GM23338 (cell line): ENCODE data around the gene C6orf47. TPM values are rescaled to one million over a fixed set of nuclear protein-coding genes. Genes with fewer than 3 reads are reported as not detected.

Experiments used
- ATAC-seq: fragments of 200-7000 bp; cut with Tn5 transposase; 3 replicates; pipeline ENCODE4 v1.9.1; 2020
- DNase-seq: peaks from one replicate; pipeline ENCODE4 v3.0.0-alpha.2; 2015; ENCODE audit warnings: low spot score
- H2AFZ ChIP-seq: fragments of 200-600 bp; sonication (generic); 2 replicates; pipeline ENCODE4 v1.8.0; 2016; ENCODE audit warnings: antibody characterized with exemption, mild to moderate bottlenecking, moderate library complexity
- H3F3A ChIP-seq: fragments of 200-600 bp; sonication (generic); replicated peaks from 2 replicates; pipeline ENCODE4 v1.8.0; 2017; ENCODE audit warnings: antibody characterized with exemption, mixed run types, low read depth
- H3K27ac ChIP-seq: fragments of 200-600 bp; sonication (generic); 2 replicates; pipeline ENCODE4 v1.6.1; 2016; ENCODE audit warnings: low read depth
- H3K27me3 ChIP-seq: fragments of 200-600 bp; sonication (generic); 2 replicates; pipeline ENCODE4 v1.8.0; 2016; ENCODE audit warnings: mild to moderate bottlenecking, mixed run types, moderate library complexity; ENCODE audit not compliant: insufficient read depth
- H3K36me3 ChIP-seq: fragments of 200-600 bp; sonication (generic); 2 replicates; pipeline ENCODE4 v1.8.0; 2016; ENCODE audit warnings: mild to moderate bottlenecking; ENCODE audit not compliant: insufficient read depth
- H3K4me1 ChIP-seq: fragments of 200-600 bp; sonication (generic); 2 replicates; pipeline ENCODE4 v1.8.0; 2016; ENCODE audit warnings: mild to moderate bottlenecking, moderate library complexity; ENCODE audit not compliant: insufficient read depth
- H3K4me2 ChIP-seq: fragments of 200-600 bp; sonication (generic); 2 replicates; pipeline ENCODE4 v1.7.1; 2017; ENCODE audit warnings: mixed run types
- H3K4me3 ChIP-seq: fragments of 200-600 bp; sonication (generic); 2 replicates; pipeline ENCODE4 v1.6.1; 2016; ENCODE audit warnings: mixed run types
- H3K79me2 ChIP-seq: fragments of 200-600 bp; sonication (generic); replicated peaks from 2 replicates; pipeline ENCODE4 v1.8.0; 2017; ENCODE audit warnings: mild to moderate bottlenecking; ENCODE audit not compliant: insufficient read depth
- H3K9me2 ChIP-seq: fragments of 200-600 bp; sonication (generic); 2 replicates; pipeline ENCODE4 v1.8.0; 2017; ENCODE audit not compliant: insufficient read depth
- H4K20me1 ChIP-seq: fragments of 200-600 bp; sonication (generic); replicated peaks from 2 replicates; pipeline ENCODE4 v1.8.0; 2017; ENCODE audit warnings: mild to moderate bottlenecking; ENCODE audit not compliant: insufficient read depth
- H3K27ac Mint-ChIP-seq: 2 replicates; pipeline ENCODE4 v1.8.0; 2020; ENCODE audit warnings: inconsistent platforms, mild to moderate bottlenecking, moderate library complexity, mixed read lengths
- H3K27me3 Mint-ChIP-seq: 3 replicates; pipeline ENCODE4 v1.8.0; 2022; ENCODE audit warnings: low read depth, mild to moderate bottlenecking, moderate library complexity, mixed read lengths, inconsistent platforms; ENCODE audit not compliant: insufficient read depth, poor library complexity
- H3K36me3 Mint-ChIP-seq: 3 replicates; pipeline ENCODE4 v1.8.0; 2021; ENCODE audit warnings: low read depth, mild to moderate bottlenecking, inconsistent platforms, moderate library complexity, mixed read lengths
- H3K4me1 Mint-ChIP-seq: 3 replicates; pipeline ENCODE4 v1.8.0; 2020; ENCODE audit warnings: mild to moderate bottlenecking, inconsistent platforms, mixed read lengths
- H3K4me3 Mint-ChIP-seq: 3 replicates; pipeline ENCODE4 v1.8.0; 2021; ENCODE audit warnings: moderate library complexity, mild to moderate bottlenecking, inconsistent platforms, mixed read lengths
- H3K9me3 Mint-ChIP-seq: 3 replicates; pipeline ENCODE4 v1.8.0; 2020; ENCODE audit warnings: moderate library complexity, mild to moderate bottlenecking, inconsistent platforms, mixed read lengths
- CREB1 ChIP-seq: fragments of 250-450 bp; sonication (Bioruptor Pico); IDR thresholded peaks from 2 replicates; pipeline ENCODE4 v1.5.0; 2020; ENCODE audit warnings: low read depth, mild to moderate bottlenecking, moderate library complexity
- EZH2phosphoT487 ChIP-seq: fragments of 200-600 bp; sonication (generic); IDR thresholded peaks from one replicate; pipeline ENCODE4 v1.8.1; 2018; ENCODE audit warnings: antibody characterized with exemption; ENCODE audit not compliant: unreplicated experiment
- NANOG ChIP-seq: IDR thresholded peaks from 2 replicates; pipeline ENCODE4 v1.6.1; 2016; ENCODE audit warnings: antibody characterized with exemption, borderline replicate concordance
- POLR2AphosphoS5 ChIP-seq: IDR thresholded peaks from 2 replicates; pipeline ENCODE4 v1.6.1; 2016; ENCODE audit warnings: antibody characterized with exemption, low read depth
- STAT1 ChIP-seq: IDR thresholded peaks from one replicate; pipeline ENCODE4 v1.6.1; 2016; ENCODE audit warnings: antibody characterized with exemption; ENCODE audit not compliant: unreplicated experiment
- ZNF331 ChIP-seq: fragments of 250-450 bp; sonication (Bioruptor Pico); IDR thresholded peaks from 2 replicates; pipeline ENCODE4 v1.5.0; 2020; ENCODE audit warnings: low read depth, mild to moderate bottlenecking, moderate library complexity
- polyA plus RNA-seq: library from polyadenylated mRNA; unstranded; fragments of >200 nt; fragmentation: Nextera tagmentation; extraction: Ambion mirVana; gene quantifications from 2 replicates; pipeline ENCODE4 v1.2.1, GENCODE V29; 2016
- total RNA-seq: library from RNA; depleted of rRNA; stranded (reverse); fragments of >200 nt; shearing (Covaris generic); gene quantifications from 2 replicates; pipeline ENCODE4 v1.2.3, GENCODE V29; 2014
- TF ChIP-seq, protein P1 (sequence below): IDR thresholded peaks from 2 replicates; pipeline ENCODE4 v1.6.1; 2016; ENCODE audit warnings: antibody characterized with exemption
- TF ChIP-seq, protein P2 (sequence below): fragments of 250-450 bp; sonication (Bioruptor Pico); IDR thresholded peaks from 2 replicates; pipeline ENCODE4 v1.5.0; 2020; ENCODE audit warnings: mild to moderate bottlenecking, moderate library complexity

Gene C6orf47
- total and polyA plus RNA-seq, 2 experiments from 2014 or later: 9.4 to 12.8 TPM

DNA sequence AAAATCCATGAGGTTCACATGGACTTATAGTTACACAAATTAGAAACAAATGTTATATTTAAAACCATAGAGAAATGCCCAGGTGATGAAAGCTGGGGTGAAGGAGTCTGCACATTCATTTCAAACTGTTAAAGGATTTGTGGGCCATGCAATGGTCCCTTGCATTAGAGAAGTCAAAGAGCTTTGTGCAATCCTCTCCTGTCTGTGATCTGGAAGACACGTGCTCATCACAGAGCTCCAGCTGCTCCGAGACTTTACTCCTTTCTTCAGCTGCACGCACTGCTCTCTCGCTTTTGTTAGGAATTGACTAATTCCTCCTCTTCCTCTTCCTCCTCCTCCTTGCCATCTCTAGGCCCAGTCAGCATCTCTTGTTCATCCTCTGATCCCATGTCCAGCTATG is 49.6 kb downstream of the C6orf47 start:
- TF ChIP-seq, protein P1, sequence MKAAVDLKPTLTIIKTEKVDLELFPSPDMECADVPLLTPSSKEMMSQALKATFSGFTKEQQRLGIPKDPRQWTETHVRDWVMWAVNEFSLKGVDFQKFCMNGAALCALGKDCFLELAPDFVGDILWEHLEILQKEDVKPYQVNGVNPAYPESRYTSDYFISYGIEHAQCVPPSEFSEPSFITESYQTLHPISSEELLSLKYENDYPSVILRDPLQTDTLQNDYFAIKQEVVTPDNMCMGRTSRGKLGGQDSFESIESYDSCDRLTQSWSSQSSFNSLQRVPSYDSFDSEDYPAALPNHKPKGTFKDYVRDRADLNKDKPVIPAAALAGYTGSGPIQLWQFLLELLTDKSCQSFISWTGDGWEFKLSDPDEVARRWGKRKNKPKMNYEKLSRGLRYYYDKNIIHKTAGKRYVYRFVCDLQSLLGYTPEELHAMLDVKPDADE: no peak
- TF ChIP-seq ZNF331 (CRISPR knock-in tag) (no peak), NANOG (no peak), POLR2AphosphoS5 (no peak), EZH2phosphoT487 (no peak), CREB1 (CRISPR knock-in tag) (no peak), STAT1 (no peak)
- TF ChIP-seq, protein P2, sequence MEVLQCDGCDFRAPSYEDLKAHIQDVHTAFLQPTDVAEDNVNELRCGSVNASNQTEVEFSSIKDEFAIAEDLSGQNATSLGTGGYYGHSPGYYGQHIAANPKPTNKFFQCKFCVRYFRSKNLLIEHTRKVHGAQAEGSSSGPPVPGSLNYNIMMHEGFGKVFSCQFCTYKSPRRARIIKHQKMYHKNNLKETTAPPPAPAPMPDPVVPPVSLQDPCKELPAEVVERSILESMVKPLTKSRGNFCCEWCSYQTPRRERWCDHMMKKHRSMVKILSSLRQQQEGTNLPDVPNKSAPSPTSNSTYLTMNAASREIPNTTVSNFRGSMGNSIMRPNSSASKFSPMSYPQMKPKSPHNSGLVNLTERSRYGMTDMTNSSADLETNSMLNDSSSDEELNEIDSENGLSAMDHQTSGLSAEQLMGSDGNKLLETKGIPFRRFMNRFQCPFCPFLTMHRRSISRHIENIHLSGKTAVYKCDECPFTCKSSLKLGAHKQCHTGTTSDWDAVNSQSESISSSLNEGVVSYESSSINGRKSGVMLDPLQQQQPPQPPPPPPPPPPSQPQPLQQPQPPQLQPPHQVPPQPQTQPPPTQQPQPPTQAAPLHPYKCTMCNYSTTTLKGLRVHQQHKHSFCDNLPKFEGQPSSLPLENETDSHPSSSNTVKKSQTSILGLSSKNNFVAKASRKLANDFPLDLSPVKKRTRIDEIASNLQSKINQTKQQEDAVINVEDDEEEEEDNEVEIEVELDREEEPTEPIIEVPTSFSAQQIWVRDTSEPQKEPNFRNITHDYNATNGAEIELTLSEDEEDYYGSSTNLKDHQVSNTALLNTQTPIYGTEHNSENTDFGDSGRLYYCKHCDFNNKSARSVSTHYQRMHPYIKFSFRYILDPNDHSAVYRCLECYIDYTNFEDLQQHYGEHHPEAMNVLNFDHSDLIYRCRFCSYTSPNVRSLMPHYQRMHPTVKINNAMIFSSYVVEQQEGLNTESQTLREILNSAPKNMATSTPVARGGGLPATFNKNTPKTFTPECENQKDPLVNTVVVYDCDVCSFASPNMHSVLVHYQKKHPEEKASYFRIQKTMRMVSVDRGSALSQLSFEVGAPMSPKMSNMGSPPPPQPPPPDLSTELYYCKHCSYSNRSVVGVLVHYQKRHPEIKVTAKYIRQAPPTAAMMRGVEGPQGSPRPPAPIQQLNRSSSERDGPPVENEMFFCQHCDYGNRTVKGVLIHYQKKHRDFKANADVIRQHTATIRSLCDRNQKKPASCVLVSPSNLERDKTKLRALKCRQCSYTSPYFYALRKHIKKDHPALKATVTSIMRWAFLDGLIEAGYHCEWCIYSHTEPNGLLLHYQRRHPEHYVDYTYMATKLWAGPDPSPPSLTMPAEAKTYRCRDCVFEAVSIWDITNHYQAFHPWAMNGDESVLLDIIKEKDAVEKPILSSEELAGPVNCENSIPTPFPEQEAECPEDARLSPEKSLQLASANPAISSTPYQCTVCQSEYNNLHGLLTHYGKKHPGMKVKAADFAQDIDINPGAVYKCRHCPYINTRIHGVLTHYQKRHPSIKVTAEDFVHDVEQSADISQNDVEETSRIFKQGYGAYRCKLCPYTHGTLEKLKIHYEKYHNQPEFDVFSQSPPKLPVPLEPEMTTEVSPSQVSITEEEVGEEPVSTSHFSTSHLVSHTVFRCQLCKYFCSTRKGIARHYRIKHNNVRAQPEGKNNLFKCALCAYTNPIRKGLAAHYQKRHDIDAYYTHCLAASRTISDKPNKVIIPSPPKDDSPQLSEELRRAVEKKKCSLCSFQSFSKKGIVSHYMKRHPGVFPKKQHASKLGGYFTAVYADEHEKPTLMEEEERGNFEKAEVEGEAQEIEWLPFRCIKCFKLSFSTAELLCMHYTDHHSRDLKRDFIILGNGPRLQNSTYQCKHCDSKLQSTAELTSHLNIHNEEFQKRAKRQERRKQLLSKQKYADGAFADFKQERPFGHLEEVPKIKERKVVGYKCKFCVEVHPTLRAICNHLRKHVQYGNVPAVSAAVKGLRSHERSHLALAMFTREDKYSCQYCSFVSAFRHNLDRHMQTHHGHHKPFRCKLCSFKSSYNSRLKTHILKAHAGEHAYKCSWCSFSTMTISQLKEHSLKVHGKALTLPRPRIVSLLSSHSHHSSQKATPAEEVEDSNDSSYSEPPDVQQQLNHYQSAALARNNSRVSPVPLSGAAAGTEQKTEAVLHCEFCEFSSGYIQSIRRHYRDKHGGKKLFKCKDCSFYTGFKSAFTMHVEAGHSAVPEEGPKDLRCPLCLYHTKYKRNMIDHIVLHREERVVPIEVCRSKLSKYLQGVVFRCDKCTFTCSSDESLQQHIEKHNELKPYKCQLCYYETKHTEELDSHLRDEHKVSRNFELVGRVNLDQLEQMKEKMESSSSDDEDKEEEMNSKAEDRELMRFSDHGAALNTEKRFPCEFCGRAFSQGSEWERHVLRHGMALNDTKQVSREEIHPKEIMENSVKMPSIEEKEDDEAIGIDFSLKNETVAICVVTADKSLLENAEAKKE (CRISPR knock-in tag): no peak
- no peaks in the 10 kb centered on the region for H3K27me3 ChIP-seq
- Mint-ChIP-seq H3K27ac (no peak overlapping the region), H3K4me3 (no peak overlapping the region), H3K27me3 (peaks cover 9% of the 10 kb centered on the region), H3K9me3 (no peaks in the 10 kb centered on the region), H3K4me1 (peaks cover 23% of the 10 kb centered on the region), H3K36me3 (no peaks in the 10 kb centered on the region)
- no peaks in the 10 kb centered on the region for H4K20me1 ChIP-seq
- DNase-seq (no peak), ATAC-seq (no peak)
- 0 out of 2 replicates have a peak overlapping the region, but pooled peaks have one; percentile 28 for H2AFZ ChIP-seq
- no peaks in the 10 kb centered on the region for H3K9me2 ChIP-seq
- H3K36me3 ChIP-seq: no peaks in the 10 kb centered on the region
- H3F3A ChIP-seq: no peaks in the 10 kb centered on the region
- H3K4me2 ChIP-seq: no peak overlapping the region
- H3K27ac ChIP-seq: no peak overlapping the region
- no peaks in the 10 kb centered on the region for H3K79me2 ChIP-seq
- peaks cover 20% of the 10 kb centered on the region for H3K4me1 ChIP-seq
- H3K4me3 ChIP-seq: no peak overlapping the region
